NT2/D1 (cell line): ENCODE results near the gene SOX5.

Experiments used
- SUZ12 ChIP-seq: IDR thresholded peaks from 2 replicates; pipeline ENCODE4 v1.6.1; 2011; ENCODE audit not compliant: insufficient read length, insufficient read depth; ENCODE audit errors: extremely low read depth
- YY1 ChIP-seq: IDR thresholded peaks from 2 replicates; pipeline ENCODE4 v1.6.1; 2011; ENCODE audit not compliant: insufficient read length, insufficient read depth
- ZNF274 ChIP-seq: IDR thresholded peaks from 2 replicates; pipeline ENCODE4 v1.6.1; 2011; ENCODE audit warnings: mild to moderate bottlenecking, low read depth, low read length

- no peak for TF ChIP-seq ZNF274
- no peak for TF ChIP-seq YY1
- TF ChIP-seq SUZ12 = no peak
These were observed 18.9 kb downstream of the SOX5 start for GRCh38 chr12:23930599-23930998.
